ENCODE measurements around the gene DNAL4. TPM values are rescaled to one million over a fixed set of nuclear protein-coding genes. Genes with fewer than 3 reads are reported as not detected.
A peak's percentile ranks its signal among the peaks of the same experiment; 100 is the strongest.

DNAL4 gene
- total RNA-seq, 4 donors from 2014 or later = 21.8 to 27.7 (median 27.6) TPM

DNA sequence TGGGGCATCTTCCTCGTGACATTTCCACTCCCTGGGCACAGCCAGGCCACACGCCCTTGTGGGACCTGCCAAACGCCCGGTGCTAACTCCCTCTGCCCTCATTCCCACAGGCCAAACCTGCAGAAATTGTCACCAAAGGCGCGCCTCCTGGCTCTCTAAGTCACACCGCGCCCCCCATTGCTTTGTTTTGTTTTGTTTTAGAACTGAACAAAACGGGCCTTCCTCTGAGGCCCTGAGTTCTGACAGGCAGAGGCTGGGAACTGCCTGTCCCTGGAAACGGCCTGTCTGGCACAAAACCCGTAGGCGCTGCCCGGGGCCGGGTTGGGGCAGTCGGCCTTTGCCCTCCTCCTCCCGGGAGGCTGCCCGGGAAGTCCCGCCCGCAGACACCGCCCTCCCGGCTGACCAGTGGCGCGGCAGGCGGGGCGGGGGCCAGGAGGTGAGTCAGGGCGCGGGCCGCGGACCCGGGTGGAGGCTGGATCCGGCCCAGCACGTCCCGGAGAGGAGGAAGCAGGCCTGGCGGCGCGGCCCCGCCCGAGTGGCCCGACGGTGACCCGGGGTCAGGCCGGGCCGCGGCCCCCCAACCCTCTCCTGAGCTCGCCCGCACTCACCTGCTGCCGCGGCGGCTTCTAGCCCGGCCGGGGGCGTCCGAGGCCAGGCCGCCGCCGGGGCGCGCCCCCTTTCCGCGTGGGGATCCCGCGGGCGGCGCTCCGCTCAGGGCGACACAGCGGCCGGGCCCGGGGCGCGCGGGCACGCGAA is 38.6 kb downstream of the DNAL4 start:
- WGBS = under 1% methylated on average over 34 of the region's 74 CpGs
- H3K4me1 ChIP-seq = peaks cover 60% of the 10 kb centered on the region
- H3K27ac ChIP-seq = peak overlapping the region; percentile 99
- peak; percentile 96 to 97 for DNase-seq (ENCODE audit: low spot score in 2 of 2)
- peaks cover 24% of the 10 kb centered on the region for H3K36me3 ChIP-seq
- H3K9me3 ChIP-seq = no peaks in the 10 kb centered on the region
- H3K27me3 ChIP-seq = no peaks in the 10 kb centered on the region
- peak overlapping the region; percentile 78 for H3K4me3 ChIP-seq
- TF ChIP-seq EP300 (IDR thresholded peaks at IDR 0.05) (peak; percentile 55), CTCF (IDR thresholded peaks at IDR 0.05) (no peak), POLR2AphosphoS5 (IDR thresholded peaks at IDR 0.05) (peak in 2 of 3 donors; percentile 74 to 81)

GRCh38 chr22:38754751-38755154 is 39.2 kb downstream of the DNAL4 start:
- Histone ChIP-seq H3K27me3 (no peaks in the 10 kb centered on the region), H3K9me3 (no peaks in the 10 kb centered on the region), H3K4me1 (peaks cover 63% of the 10 kb centered on the region), H3K36me3 (peaks cover 30% of the 10 kb centered on the region), H3K27ac (peak overlapping the region; percentile 99), H3K4me3 (peak overlapping the region; percentile 78)
- under 1% methylated on average over 12 of the region's 12 CpGs for WGBS
- no peak for TF ChIP-seq EP300 (IDR thresholded peaks at IDR 0.05)
- TF ChIP-seq CTCF (IDR thresholded peaks at IDR 0.05) = no peak
- TF ChIP-seq POLR2A (IDR thresholded peaks at IDR 0.05) = no peak
- no peak for TF ChIP-seq POLR2AphosphoS5 (IDR thresholded peaks at IDR 0.05)
- DNase-seq (ENCODE audit: low spot score in 2 of 2) = no peak

- H3K36me3 ChIP-seq = peaks cover 36% of the 10 kb centered on the region
- TF ChIP-seq CTCF (IDR thresholded peaks at IDR 0.05) (no peak), POLR2AphosphoS5 (IDR thresholded peaks at IDR 0.05) (no peak), POLR2A (IDR thresholded peaks at IDR 0.05) (no peak), EP300 (IDR thresholded peaks at IDR 0.05) (no peak)
- peak overlapping the region; percentile 78 for H3K4me3 ChIP-seq
- H3K9me3 ChIP-seq = no peaks in the 10 kb centered on the region
- peak; percentile 88 for DNase-seq (ENCODE audit: low spot score in 2 of 2)
- WGBS = 21% methylated on average over 12 of the region's 12 CpGs
- no peaks in the 10 kb centered on the region for H3K27me3 ChIP-seq
- peaks cover 64% of the 10 kb centered on the region for H3K4me1 ChIP-seq
- H3K27ac ChIP-seq = peak overlapping the region; percentile 99
Observed at GRCh38 chr22:38753948-38754750, 39.8 kb downstream of the DNAL4 start.

- no peaks in the 10 kb centered on the region for H3K27me3 ChIP-seq
- H3K27ac ChIP-seq = peak overlapping the region; percentile 46
- no peak for DNase-seq (ENCODE audit: low spot score in 2 of 2)
- WGBS = 68% methylated on average over 24 of the region's 24 CpGs
- H3K9me3 ChIP-seq = no peaks in the 10 kb centered on the region
- TF ChIP-seq POLR2AphosphoS5 (IDR thresholded peaks at IDR 0.05) = no peak
- no peak for TF ChIP-seq EP300 (IDR thresholded peaks at IDR 0.05)
- no peak for TF ChIP-seq CTCF (IDR thresholded peaks at IDR 0.05)
- TF ChIP-seq POLR2A (IDR thresholded peaks at IDR 0.05) = no peak
- no peak overlapping the region for H3K4me3 ChIP-seq
- peaks cover 70% of the 10 kb centered on the region for H3K4me1 ChIP-seq
- H3K36me3 ChIP-seq = peaks cover 59% of the 10 kb centered on the region
Observed at GRCh38 chr22:38751422-38752346, 42.3 kb downstream of the DNAL4 start.
